ENCODE data around the gene VSIG10L2. TPM values are rescaled to one million over a fixed set of nuclear protein-coding genes. Genes with fewer than 3 reads are reported as not detected.
A peak's percentile ranks its signal among the peaks of the same experiment; 100 is the strongest.

VSIG10L2 gene
- total RNA-seq (ENCODE audit: unreplicated experiment): not detected
- long read RNA-seq: 0 reads

DNA sequence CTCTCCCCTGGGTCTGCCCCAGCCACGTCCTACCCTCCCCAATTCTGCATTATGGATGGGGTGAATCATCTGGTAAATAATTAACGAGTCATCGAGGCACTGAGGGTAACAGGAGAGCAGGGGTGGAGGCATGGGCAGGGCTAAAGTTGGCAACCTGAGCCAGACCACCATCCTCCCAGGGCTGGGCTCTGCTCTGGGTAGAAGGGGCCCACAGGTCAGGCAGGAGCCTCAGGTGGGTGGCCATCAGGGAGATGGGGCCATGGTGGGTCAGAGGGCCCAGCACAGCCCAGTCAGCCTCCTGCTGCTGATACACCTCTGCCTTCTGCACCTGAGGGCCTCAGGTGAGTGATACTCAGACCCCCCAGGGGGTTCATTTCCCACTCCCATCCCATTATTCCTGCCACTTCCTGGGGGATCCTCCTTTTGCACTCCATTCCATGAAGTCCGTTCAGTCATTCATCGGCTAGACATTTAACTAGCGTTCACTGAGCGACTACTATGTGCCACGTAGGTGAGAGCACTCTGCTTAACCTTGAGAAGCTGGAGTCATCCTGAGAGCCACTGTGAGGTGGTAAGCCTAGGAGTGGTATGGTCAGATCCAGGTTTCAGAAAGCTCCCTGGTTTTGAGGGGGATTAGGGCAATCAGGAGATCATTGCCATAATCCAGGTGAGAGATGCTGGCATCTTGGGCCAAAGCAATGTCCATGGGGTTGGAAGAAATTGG, at the start of gene VSIG10L2:
Gene VSIG10L2, plus strand, starts transcription at position 248 of the 724 bp plus-strand sequence. Its CDS starts 12 bp downstream, at position 260.
- DNase-seq (ENCODE audit: low spot score): no peak
- H3K4me3 Mint-ChIP-seq (ENCODE audit: unreplicated experiment): no peak within 1 kb of the TSS
- TF ChIP-seq, protein P1, sequence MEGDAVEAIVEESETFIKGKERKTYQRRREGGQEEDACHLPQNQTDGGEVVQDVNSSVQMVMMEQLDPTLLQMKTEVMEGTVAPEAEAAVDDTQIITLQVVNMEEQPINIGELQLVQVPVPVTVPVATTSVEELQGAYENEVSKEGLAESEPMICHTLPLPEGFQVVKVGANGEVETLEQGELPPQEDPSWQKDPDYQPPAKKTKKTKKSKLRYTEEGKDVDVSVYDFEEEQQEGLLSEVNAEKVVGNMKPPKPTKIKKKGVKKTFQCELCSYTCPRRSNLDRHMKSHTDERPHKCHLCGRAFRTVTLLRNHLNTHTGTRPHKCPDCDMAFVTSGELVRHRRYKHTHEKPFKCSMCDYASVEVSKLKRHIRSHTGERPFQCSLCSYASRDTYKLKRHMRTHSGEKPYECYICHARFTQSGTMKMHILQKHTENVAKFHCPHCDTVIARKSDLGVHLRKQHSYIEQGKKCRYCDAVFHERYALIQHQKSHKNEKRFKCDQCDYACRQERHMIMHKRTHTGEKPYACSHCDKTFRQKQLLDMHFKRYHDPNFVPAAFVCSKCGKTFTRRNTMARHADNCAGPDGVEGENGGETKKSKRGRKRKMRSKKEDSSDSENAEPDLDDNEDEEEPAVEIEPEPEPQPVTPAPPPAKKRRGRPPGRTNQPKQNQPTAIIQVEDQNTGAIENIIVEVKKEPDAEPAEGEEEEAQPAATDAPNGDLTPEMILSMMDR (IDR thresholded peaks at IDR 0.05; ENCODE audit: unreplicated experiment): no peak
- no peaks in the 10 kb centered on the region for H3K9me3 Mint-ChIP-seq (ENCODE audit: unreplicated experiment)
- no peaks in the 10 kb centered on the region for H3K27me3 Mint-ChIP-seq (ENCODE audit: unreplicated experiment)
- peaks cover 16% of the 10 kb centered on the region for H3K4me1 Mint-ChIP-seq (ENCODE audit: unreplicated experiment)
- H3K27ac Mint-ChIP-seq (ENCODE audit: unreplicated experiment): no peak within 1 kb of the TSS
- H3K36me3 Mint-ChIP-seq (ENCODE audit: low read depth, unreplicated experiment): no peaks in the 10 kb centered on the region

DNA sequence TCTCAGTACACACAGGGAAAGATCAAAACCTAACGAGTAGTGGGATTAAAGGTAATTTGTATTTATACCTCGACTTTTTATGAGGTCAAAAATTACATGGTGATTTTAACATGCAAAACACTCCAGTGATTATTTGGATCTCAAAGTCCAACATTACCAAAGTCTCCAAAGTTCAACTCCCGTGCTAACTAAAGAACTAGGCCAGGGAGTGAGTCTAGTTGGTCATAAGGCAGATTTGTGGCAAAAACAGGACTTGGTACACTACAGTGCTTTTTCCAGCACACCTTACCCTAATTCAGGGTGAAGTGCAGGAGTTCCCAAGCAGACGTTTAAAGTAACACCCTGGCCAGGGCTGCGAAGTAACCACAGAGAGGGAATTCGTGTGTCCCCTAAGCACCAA, 44.0 kb upstream of the VSIG10L2 start:
- H3K4me1 Mint-ChIP-seq (ENCODE audit: unreplicated experiment): peaks cover 18% of the 10 kb centered on the region
- no peaks in the 10 kb centered on the region for H3K36me3 Mint-ChIP-seq (ENCODE audit: low read depth, unreplicated experiment)
- no peak for DNase-seq (ENCODE audit: low spot score)
- peaks cover 4% of the 10 kb centered on the region for H3K27me3 Mint-ChIP-seq (ENCODE audit: unreplicated experiment)
- peak overlapping the region; percentile 44 for H3K4me3 Mint-ChIP-seq (ENCODE audit: unreplicated experiment)
- TF ChIP-seq, protein P1 (IDR thresholded peaks at IDR 0.05; ENCODE audit: unreplicated experiment): no peak
- H3K9me3 Mint-ChIP-seq (ENCODE audit: unreplicated experiment): no peaks in the 10 kb centered on the region
- H3K27ac Mint-ChIP-seq (ENCODE audit: unreplicated experiment): peak overlapping the region; percentile 42

DNA sequence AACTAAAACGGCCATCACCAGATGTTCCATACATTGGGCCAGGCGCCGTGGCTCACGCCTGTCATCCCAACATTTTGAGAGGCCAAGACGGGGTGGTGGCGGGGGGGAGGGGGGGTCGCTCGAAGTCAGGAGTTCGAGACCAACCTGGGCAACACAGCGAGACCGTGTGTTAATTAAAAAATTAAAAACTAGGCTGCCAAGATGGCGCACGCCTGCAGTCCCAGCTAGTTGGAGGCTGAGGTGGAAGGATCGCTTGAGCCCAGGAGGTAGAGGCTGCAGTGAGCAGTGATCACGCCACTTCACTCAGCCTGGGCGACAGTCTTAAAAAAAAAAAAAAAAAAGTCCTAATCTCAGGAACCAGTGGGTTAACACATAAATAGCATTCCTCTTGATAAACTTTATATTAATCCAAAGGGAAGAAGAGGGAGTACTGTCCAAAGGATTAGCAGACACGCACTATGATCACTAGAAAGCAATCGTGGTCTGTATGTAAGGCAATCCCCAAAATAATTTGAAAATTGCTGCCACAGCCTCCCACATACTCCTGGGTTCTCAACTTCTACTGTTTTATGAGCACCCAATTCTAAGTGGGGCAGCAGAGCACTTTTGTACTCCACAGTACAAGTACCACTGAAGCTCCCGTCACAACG, 43.4 kb upstream of the VSIG10L2 start:
- peak overlapping the region; percentile 86 for H3K27ac Mint-ChIP-seq (ENCODE audit: unreplicated experiment)
- no peaks in the 10 kb centered on the region for H3K9me3 Mint-ChIP-seq (ENCODE audit: unreplicated experiment)
- peak overlapping the region; percentile 97 for H3K4me3 Mint-ChIP-seq (ENCODE audit: unreplicated experiment)
- TF ChIP-seq, protein P1 (IDR thresholded peaks at IDR 0.05; ENCODE audit: unreplicated experiment): no peak
- peaks cover 6% of the 10 kb centered on the region for H3K27me3 Mint-ChIP-seq (ENCODE audit: unreplicated experiment)
- H3K36me3 Mint-ChIP-seq (ENCODE audit: low read depth, unreplicated experiment): no peaks in the 10 kb centered on the region
- peaks cover 18% of the 10 kb centered on the region for H3K4me1 Mint-ChIP-seq (ENCODE audit: unreplicated experiment)
- DNase-seq (ENCODE audit: low spot score): no peak

DNA sequence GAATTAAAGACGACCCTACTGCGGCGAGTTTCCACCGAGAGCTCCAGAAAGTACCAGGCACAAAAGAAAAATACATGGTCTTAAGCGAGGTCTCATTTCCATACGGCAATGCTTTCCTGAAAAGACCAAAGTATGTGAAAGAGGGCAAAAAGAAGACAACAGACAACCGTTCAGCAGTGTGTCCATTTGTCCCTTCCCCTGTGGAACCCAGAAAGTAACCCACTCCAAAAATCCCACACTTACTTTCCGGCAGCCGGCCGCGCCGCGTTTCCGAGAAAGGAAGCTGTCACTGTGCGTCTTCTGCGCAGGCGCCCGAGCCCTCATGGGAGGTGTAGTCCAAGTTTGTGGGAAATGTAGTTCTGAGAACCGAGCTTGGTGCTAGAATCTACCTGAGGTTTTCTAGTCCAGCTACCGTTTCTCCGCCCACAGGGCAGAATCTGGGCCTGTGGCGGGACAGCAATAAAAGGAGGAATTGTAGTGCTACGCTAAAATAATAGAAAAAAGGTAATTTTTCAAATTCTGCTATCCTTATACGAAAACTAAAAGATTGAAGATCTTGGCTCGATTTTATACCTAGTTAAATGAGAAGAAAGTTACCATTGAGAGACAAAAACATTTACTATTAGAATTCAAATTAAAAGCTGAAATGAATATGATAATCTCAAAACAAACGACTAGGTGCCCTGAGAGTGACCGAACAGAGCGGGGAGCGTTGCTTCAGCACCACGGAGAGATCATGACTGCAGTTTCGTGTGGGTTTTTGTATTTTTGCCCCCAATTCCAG, 42.7 kb upstream of the VSIG10L2 start, which contains the start of gene PUS3:
Gene PUS3, minus strand, starts transcription at position 280 of the 784 bp plus-strand sequence. CDS start 6,922 bp downstream, outside the sequence.
- TF ChIP-seq, protein P1 (IDR thresholded peaks at IDR 0.05; ENCODE audit: unreplicated experiment): no peak
- Mint-ChIP-seq H3K9me3 (ENCODE audit: unreplicated experiment) (no peaks in the 10 kb centered on the region), H3K27ac (ENCODE audit: unreplicated experiment) (peak within 1 kb of the TSS; percentile 86), H3K36me3 (ENCODE audit: low read depth, unreplicated experiment) (no peaks in the 10 kb centered on the region), H3K4me1 (ENCODE audit: unreplicated experiment) (peaks cover 15% of the 10 kb centered on the region), H3K4me3 (ENCODE audit: unreplicated experiment) (peak within 1 kb of the TSS; percentile 97), H3K27me3 (ENCODE audit: unreplicated experiment) (peaks cover 6% of the 10 kb centered on the region)
- DNase-seq (ENCODE audit: low spot score): peak; percentile 83

Measured in endothelial cell (in vitro differentiated cells).